Calu3 (cell line): ENCODE results near the gene SCAMP2. TPM values are rescaled to one million over a fixed set of nuclear protein-coding genes. Genes with fewer than 3 reads are reported as not detected.
"Not testable (repeated sequence)": the region's sequence is repeated elsewhere in the genome, so short reads cannot be mapped to it uniquely, and the experiment has no call there.

Source experiments
- BruUV-seq: library from RNA; stranded (reverse); fragments of 400-500 nt; replicated peaks from 2 replicates; lab custom pipeline; 2021; lab: Mats Ljungman, UMichigan
- CTCF ChIA-PET: fragments of 300-600 bp; sonication (Branson Sonifier 250); formaldehyde crosslinking; loops from one replicate; lab custom pipeline; 2022; ENCODE audit warnings: antibody characterized with exemption; lab: Charles Lee
- DNase-seq: peaks from one replicate; pipeline ENCODE4 v3.0.0; 2022
- H3K27ac Mint-ChIP-seq: one replicate; pipeline ENCODE4 v1.8.0; 2022; ENCODE audit warnings: mixed read lengths; ENCODE audit not compliant: unreplicated experiment
- H3K27me3 Mint-ChIP-seq: one replicate; pipeline ENCODE4 v1.8.0; 2022; ENCODE audit warnings: mixed read lengths; ENCODE audit not compliant: unreplicated experiment
- H3K36me3 Mint-ChIP-seq: one replicate; pipeline ENCODE4 v1.8.0; 2022; ENCODE audit warnings: mild to moderate bottlenecking, moderate library complexity, mixed read lengths; ENCODE audit not compliant: insufficient read depth, unreplicated experiment
- H3K4me1 Mint-ChIP-seq: one replicate; pipeline ENCODE4 v1.8.0; 2022; ENCODE audit warnings: mild to moderate bottlenecking, low read depth, mixed read lengths; ENCODE audit not compliant: unreplicated experiment
- H3K4me3 Mint-ChIP-seq: one replicate; pipeline ENCODE4 v1.8.0; 2022; ENCODE audit warnings: mild to moderate bottlenecking, low read depth, moderate library complexity, mixed read lengths; ENCODE audit not compliant: unreplicated experiment
- H3K9me3 Mint-ChIP-seq: one replicate; pipeline ENCODE4 v1.8.0; 2022; ENCODE audit warnings: low read depth, mixed read lengths; ENCODE audit not compliant: unreplicated experiment
- intact Hi-C: fragments of 100-400 bp; cut with micrococcal nuclease; formaldehyde crosslinking; loops from one replicate; pipeline ENCODE4 v1.10.0; 2022; ENCODE audit not compliant: unreplicated experiment
- total RNA-seq: library from RNA; stranded (reverse); gene quantifications from 2 replicates; pipeline ENCODE4 v1.2.3, GENCODE V29; 2022
- TF ChIP-seq, protein P1 (sequence below): fragments of 200-600 bp; IDR thresholded peaks from one replicate; pipeline ENCODE4 v1.8.0; 2022; ENCODE audit warnings: antibody characterized with exemption; ENCODE audit not compliant: unreplicated experiment

The SCAMP2 gene
- total RNA-seq, 1 experiment from 2014 or later: 114 TPM

DNA sequence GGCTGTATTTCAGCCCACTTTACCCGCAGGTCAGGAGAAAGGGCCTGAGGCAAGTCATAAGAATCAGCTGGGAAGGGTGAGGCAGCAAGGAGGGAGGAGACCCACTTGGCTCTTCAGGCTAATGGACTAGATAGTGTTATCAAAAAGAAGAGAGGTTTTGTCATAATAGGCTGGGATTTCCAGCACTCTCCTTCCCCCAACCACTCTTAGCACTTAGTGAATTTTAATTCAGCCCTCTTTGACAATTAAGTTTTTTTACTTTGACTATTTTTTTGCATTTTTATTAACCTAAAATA, 17.4 kb upstream of the SCAMP2 start:
- peaks cover 45% of the 10 kb centered on the region for H3K36me3 Mint-ChIP-seq
- H3K27me3 Mint-ChIP-seq: no peaks in the 10 kb centered on the region
- peaks cover 47% of the 10 kb centered on the region for H3K4me1 Mint-ChIP-seq
- peak overlapping the region; percentile 57 for H3K27ac Mint-ChIP-seq
- TSS peak; percentile 64 for BruUV-seq
- DNase-seq: no peak
- no peaks in the 10 kb centered on the region for H3K9me3 Mint-ChIP-seq
- TF ChIP-seq, protein P1, sequence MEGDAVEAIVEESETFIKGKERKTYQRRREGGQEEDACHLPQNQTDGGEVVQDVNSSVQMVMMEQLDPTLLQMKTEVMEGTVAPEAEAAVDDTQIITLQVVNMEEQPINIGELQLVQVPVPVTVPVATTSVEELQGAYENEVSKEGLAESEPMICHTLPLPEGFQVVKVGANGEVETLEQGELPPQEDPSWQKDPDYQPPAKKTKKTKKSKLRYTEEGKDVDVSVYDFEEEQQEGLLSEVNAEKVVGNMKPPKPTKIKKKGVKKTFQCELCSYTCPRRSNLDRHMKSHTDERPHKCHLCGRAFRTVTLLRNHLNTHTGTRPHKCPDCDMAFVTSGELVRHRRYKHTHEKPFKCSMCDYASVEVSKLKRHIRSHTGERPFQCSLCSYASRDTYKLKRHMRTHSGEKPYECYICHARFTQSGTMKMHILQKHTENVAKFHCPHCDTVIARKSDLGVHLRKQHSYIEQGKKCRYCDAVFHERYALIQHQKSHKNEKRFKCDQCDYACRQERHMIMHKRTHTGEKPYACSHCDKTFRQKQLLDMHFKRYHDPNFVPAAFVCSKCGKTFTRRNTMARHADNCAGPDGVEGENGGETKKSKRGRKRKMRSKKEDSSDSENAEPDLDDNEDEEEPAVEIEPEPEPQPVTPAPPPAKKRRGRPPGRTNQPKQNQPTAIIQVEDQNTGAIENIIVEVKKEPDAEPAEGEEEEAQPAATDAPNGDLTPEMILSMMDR: no peak
- CTCF ChIA-PET: no interaction called here
- intact Hi-C loops: no loop called here
- H3K4me3 Mint-ChIP-seq: peak overlapping the region; percentile 84

DNA sequence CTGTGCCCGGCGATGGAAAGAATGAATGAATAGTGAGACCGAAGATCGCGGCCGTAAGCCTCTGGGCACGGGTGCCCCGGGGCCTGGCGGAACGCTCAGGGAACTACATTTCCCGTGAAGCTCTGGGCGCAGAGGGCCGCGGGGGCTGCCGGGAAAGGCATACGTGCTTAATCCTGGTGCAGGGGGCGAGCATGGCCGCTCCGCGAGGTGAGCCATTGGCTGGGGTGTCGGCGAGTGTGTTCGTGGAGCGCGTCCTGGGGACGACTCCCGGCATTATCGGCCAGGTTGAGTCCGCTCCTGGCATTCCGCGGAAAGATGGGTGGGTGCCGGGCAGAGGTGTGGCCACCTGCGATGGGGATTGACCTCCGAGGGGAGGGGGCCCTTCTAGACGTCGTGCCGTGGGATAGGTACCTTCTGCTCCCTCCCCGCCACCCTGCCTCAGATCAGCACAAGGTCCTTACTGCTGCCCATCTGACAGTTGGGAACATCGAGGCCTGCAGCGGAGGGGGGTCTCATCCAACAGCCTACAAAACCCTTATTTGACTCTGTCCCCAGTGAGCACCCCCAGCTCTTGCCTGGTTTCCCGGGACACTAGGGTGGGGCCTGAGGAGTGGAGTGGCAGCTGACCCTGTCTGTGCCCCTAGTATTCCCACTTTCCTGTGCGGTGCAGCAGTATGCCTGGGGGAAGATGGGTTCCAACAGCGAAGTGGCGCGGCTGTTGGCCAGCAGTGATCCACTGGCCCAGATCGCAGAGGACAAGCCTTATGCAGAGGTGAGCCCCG, 16.9 kb upstream of the SCAMP2 start, which contains the start of gene MPI:
Gene MPI (plus strand): TSS at position 160 of the 782 bp plus-strand sequence. CDS start 32 bp downstream, at position 192.
- peaks cover 48% of the 10 kb centered on the region for H3K4me1 Mint-ChIP-seq
- BruUV-seq: no TSS peak
- CTCF ChIA-PET: interaction anchor here (0.6 to 1.1 kb wide), 6 partner anchors 10 to 181 kb away, joined by 3 to 9 read pairs (median 4); partner anchors contain the start of gene FAM219B
- H3K27ac Mint-ChIP-seq: peak within 1 kb of the TSS; percentile 57
- DNase-seq: peak; percentile 91
- H3K27me3 Mint-ChIP-seq: no peaks in the 10 kb centered on the region
- no peaks in the 10 kb centered on the region for H3K9me3 Mint-ChIP-seq
- TF ChIP-seq, protein P1: peak; percentile 29
- H3K4me3 Mint-ChIP-seq: peak within 1 kb of the TSS; percentile 84
- intact Hi-C loops: no loop called here
- peaks cover 39% of the 10 kb centered on the region for H3K36me3 Mint-ChIP-seq

- Mint-ChIP-seq H3K36me3 (peaks cover 34% of the 10 kb centered on the region), H3K9me3 (no peaks in the 10 kb centered on the region), H3K4me3 (peak overlapping the region; percentile 84), H3K27me3 (no peaks in the 10 kb centered on the region), H3K27ac (peak overlapping the region; percentile 57), H3K4me1 (peaks cover 54% of the 10 kb centered on the region)
- TF ChIP-seq, protein P1: no peak
- DNase-seq: no peak
- CTCF ChIA-PET: interaction anchor here (0.9 to 1.1 kb wide), 4 partner anchors 10 to 25 kb away, joined by 3 to 9 read pairs (median 4); partner anchors contain the start of gene FAM219B
- intact Hi-C loops: no loop called here
- no TSS peak for BruUV-seq
These were observed 16.3 kb upstream of the SCAMP2 start for GRCh38 chr15:74889390-74889882.

- no peak overlapping the region for H3K27ac Mint-ChIP-seq
- BruUV-seq: no TSS peak
- CTCF ChIA-PET: no interaction called here
- H3K36me3 Mint-ChIP-seq: peaks cover 29% of the 10 kb centered on the region
- H3K4me3 Mint-ChIP-seq: no peak overlapping the region
- peaks cover 57% of the 10 kb centered on the region for H3K4me1 Mint-ChIP-seq
- no peak for DNase-seq
- intact Hi-C loops: no loop called here
- TF ChIP-seq, protein P1: no peak
- no peaks in the 10 kb centered on the region for H3K27me3 Mint-ChIP-seq
- H3K9me3 Mint-ChIP-seq: no peaks in the 10 kb centered on the region
These were observed 15.6 kb upstream of the SCAMP2 start for GRCh38 chr15:74888716-74889115.

- H3K27me3 Mint-ChIP-seq, DNase-seq, BruUV-seq, intact Hi-C loops, H3K9me3 Mint-ChIP-seq, CTCF ChIA-PET, H3K27ac Mint-ChIP-seq, H3K4me3 Mint-ChIP-seq: not testable (repeated sequence)
- peaks cover 48% of the 10 kb centered on the region for H3K4me1 Mint-ChIP-seq
- H3K36me3 Mint-ChIP-seq: peaks cover 26% of the 10 kb centered on the region
These were observed 14.5 kb upstream of the SCAMP2 start for GRCh38 chr15:74887537-74888193.
